Testis (tissue), 5 donors: ENCODE data around the gene SCNN1G. TPM values are rescaled to one million over a fixed set of nuclear protein-coding genes. Genes with fewer than 3 reads are reported as not detected.

Experiments used
- DNase-seq: peaks from one replicate; pipeline ENCODE4 v3.0.0-alpha.2; 2019
- H3K27ac ChIP-seq, 2 donors: fragments of 200-600 bp; sonication (generic); one replicate each; pipeline ENCODE4 v1.5.1; 2019
- H3K27me3 ChIP-seq: fragments of 200-600 bp; sonication (generic); one replicate; pipeline ENCODE4 v1.5.1; 2019
- H3K36me3 ChIP-seq: fragments of 200-600 bp; sonication (generic); one replicate; pipeline ENCODE4 v1.5.1; 2017; ENCODE audit warnings: low read depth; ENCODE audit errors: missing control alignments
- H3K4me1 ChIP-seq: fragments of 200-600 bp; sonication (generic); one replicate; pipeline ENCODE4 v1.5.1; 2019
- H3K4me3 ChIP-seq, 2 donors: fragments of 200-600 bp; sonication (generic); one replicate each; pipeline ENCODE4 v1.5.1; 2017 to 2019
- H3K9me3 ChIP-seq: fragments of 200-600 bp; sonication (generic); one replicate; pipeline ENCODE4 v1.5.1; 2017
- POLR2A ChIP-seq: fragments of 450-650 bp; IDR thresholded peaks from one replicate; pipeline ENCODE4 v1.6.1; 2017; ENCODE audit warnings: antibody characterized with exemption, mild to moderate bottlenecking, moderate library complexity
- WGBS, 2 donors: methylation state at CpG; one replicate each; pipeline ENCODE4 v1.1.5; 2018; 5-methylcytosine and 5-hydroxymethylcytosine counted together
- intact Hi-C: fragments of 100-400 bp; cut with DNase I; formaldehyde crosslinking; loops from one replicate; pipeline ENCODE4 v1.15.1; 2023; ENCODE audit warnings: low total_unique reads
- long read RNA-seq, 2 donors: transcript quantifications; one replicate each; lab custom pipeline, GENCODE V29; 2026
- polyA plus RNA-seq: library from polyadenylated mRNA; stranded (reverse); fragments of 350-450 nt; fragmentation: Illumina TruSeq; extraction: RNeasy Lipid Tissue Mini Kit (QIAGEN cat#74804); gene quantifications from one replicate; pipeline ENCODE4 v1.2.3, GENCODE V29; 2014; ENCODE audit warnings: low read depth, low replicate concordance; ENCODE audit not compliant: insufficient read depth
- total RNA-seq, 2 donors: library from RNA; depleted of rRNA; stranded (reverse); fragments of >200 nt; gene quantifications; one replicate each; pipeline ENCODE4 v1.2.3, GENCODE V29; 2016
- TF ChIP-seq, protein P1 (sequence below), 3 experiments: fragments of 450-650 bp in 2 of 3; fragments of 200-600 bp in 1 of 3; sonication (generic) in 1 of 3; IDR thresholded peaks; one replicate each; pipeline ENCODE4 v1.5.1; 2016 to 2019; ENCODE audit warnings: antibody characterized with exemption in 3 of 3, mild to moderate bottlenecking in 2 of 3, moderate library complexity in 1 of 3

Gene SCNN1G, protein sequence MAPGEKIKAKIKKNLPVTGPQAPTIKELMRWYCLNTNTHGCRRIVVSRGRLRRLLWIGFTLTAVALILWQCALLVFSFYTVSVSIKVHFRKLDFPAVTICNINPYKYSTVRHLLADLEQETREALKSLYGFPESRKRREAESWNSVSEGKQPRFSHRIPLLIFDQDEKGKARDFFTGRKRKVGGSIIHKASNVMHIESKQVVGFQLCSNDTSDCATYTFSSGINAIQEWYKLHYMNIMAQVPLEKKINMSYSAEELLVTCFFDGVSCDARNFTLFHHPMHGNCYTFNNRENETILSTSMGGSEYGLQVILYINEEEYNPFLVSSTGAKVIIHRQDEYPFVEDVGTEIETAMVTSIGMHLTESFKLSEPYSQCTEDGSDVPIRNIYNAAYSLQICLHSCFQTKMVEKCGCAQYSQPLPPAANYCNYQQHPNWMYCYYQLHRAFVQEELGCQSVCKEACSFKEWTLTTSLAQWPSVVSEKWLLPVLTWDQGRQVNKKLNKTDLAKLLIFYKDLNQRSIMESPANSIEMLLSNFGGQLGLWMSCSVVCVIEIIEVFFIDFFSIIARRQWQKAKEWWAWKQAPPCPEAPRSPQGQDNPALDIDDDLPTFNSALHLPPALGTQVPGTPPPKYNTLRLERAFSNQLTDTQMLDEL
- total RNA-seq (under 1 TPM; 0.16 to 0.19 TPM), polyA plus RNA-seq (not detected)
- long read RNA-seq, donor 1: 0 reads
- long read RNA-seq, donor 2: 0 reads

DNA sequence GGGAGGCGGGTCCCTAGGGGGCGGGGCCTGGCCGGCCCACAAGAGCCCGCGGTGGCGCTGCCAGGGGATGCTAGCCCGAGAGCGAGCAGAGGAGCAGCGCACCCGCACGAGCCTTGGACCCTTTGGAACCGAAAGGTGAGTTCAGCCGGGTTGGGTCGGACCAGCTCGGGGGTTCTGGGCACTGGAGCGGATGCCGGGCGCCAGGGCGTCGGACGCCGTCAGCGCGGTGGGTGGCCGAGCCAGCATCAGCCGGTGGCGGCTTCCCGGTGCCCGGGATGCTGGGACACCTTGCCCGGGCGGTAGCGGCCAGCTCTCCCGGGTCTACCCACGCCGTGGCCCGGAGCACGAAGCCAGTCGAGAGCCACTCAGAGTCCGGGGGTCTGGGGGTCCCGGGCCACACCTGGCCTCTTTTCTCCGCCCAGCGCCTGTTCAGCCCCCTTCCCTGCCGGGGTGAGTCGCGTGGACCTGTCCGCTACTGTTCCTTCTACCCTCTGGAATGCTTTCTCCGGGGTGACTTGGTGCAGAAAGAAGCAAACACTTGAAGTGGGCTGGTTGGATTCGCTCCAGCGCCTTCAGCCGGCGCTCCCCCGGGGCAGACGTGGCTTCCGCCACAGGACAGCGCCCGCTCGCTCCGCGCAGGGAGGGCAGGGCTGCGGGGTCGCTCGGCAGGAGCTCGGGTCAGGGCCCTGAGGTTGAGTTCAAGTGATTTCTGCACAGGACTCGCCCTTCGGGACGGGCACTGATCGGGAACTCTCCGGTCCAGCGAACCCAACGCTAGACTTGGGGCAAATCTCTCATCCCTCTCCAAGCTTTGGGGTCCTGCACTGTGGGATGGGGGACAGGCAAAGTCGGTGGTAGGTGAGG, at the start of gene SCNN1G:
TSS of gene SCNN1G (plus strand) at position 67 of the 864 bp plus-strand sequence. CDS start 3,527 bp downstream, outside the sequence.
- no peaks in the 10 kb centered on the region for H3K27me3 ChIP-seq
- H3K4me1 ChIP-seq: peaks cover 9% of the 10 kb centered on the region
- no peak within 1 kb of the TSS for H3K27ac ChIP-seq

DNA sequence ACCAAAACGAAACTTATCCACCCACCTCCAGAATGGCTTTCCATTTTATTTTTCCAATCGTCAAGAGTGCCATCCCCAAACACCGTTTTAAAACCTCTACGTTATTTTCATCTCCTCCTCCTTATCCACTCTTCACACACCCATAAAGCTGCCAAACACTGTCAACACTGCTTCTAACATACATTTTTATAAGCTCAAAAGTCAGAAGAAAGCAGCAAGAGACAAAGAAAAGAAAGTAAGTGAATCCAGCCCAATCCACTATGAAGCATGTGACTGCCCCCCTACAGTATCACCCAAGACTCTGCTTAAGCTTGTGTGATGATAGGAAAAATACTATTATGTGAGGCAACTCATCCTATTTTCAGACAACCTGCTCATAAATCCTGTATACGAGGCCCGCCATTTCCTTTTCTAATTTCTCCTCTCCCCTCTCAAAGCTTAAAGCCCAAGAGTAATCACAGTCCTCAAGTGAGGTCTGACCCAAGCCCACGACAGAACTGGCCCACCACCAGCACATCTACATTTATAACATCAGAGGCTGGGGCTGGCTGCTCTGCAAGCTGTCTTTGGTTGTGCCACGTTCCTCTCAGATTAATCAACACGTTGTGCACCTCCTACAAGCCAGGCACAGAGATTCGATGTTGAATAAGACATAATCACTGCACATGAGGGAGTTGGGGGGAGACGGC, 49.6 kb upstream of the SCNN1G start:
- intact Hi-C loops: no loop called here
- H3K27ac ChIP-seq: peak overlapping the region; percentile 50 to 59
- H3K27me3 ChIP-seq: no peaks in the 10 kb centered on the region
- WGBS, 2 donors: 54 to 57% methylated on average over 11 of the region's 11 CpGs
- no peaks in the 10 kb centered on the region for H3K36me3 ChIP-seq
- peaks cover 4% of the 10 kb centered on the region for H3K4me1 ChIP-seq
- no peak overlapping the region for H3K4me3 ChIP-seq
- no peaks in the 10 kb centered on the region for H3K9me3 ChIP-seq
- no peak for DNase-seq
- no peak for TF ChIP-seq POLR2A
- TF ChIP-seq, protein P1, sequence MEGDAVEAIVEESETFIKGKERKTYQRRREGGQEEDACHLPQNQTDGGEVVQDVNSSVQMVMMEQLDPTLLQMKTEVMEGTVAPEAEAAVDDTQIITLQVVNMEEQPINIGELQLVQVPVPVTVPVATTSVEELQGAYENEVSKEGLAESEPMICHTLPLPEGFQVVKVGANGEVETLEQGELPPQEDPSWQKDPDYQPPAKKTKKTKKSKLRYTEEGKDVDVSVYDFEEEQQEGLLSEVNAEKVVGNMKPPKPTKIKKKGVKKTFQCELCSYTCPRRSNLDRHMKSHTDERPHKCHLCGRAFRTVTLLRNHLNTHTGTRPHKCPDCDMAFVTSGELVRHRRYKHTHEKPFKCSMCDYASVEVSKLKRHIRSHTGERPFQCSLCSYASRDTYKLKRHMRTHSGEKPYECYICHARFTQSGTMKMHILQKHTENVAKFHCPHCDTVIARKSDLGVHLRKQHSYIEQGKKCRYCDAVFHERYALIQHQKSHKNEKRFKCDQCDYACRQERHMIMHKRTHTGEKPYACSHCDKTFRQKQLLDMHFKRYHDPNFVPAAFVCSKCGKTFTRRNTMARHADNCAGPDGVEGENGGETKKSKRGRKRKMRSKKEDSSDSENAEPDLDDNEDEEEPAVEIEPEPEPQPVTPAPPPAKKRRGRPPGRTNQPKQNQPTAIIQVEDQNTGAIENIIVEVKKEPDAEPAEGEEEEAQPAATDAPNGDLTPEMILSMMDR (IDR thresholded peaks at IDR 0.05): no peak

More for the DNA sequence above, at the start of gene SCNN1G:
- H3K4me3 ChIP-seq: peak within 1 kb of the TSS; percentile 39 to 51
- WGBS, 2 donors: 2 to 4% methylated on average over 31 to 46 of the region's 71 CpGs
- intact Hi-C loops: loop anchor here (10.0 kb wide), 1 partner anchor 252 kb away; no protein-coding TSS in a partner anchor
- TF ChIP-seq, protein P1 (IDR thresholded peaks at IDR 0.05): no peak
- TF ChIP-seq POLR2A: no peak
- no peaks in the 10 kb centered on the region for H3K36me3 ChIP-seq
- no peak for DNase-seq
- H3K9me3 ChIP-seq: no peaks in the 10 kb centered on the region

DNA sequence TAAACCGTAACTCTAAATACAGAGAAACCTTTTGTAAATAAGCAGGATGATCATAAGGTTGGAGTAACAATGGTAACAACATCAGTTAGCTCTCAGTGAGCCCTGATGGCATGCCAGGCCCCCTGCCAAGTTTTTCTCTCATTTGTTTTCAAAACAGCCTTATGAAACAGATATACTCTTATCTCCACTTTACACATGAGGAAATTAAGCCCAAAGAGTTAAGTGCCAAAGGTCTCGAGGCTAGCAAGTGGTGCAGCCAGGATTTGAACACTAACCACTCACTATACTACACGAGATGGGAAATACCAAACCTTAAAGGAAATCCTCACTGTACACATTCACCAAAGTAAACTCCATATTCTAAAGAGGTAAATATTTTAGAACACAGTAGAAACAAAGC, 48.3 kb upstream of the SCNN1G start:
- H3K36me3 ChIP-seq: no peaks in the 10 kb centered on the region
- H3K27me3 ChIP-seq: no peaks in the 10 kb centered on the region
- TF ChIP-seq POLR2A: no peak
- TF ChIP-seq, protein P1 (IDR thresholded peaks at IDR 0.05): no peak
- H3K27ac ChIP-seq: peak overlapping the region in 1 of 2 donors; percentile 21
- H3K4me1 ChIP-seq: peaks cover 4% of the 10 kb centered on the region
- peak; percentile 40 for DNase-seq
- intact Hi-C loops: no loop called here
- no peak overlapping the region for H3K4me3 ChIP-seq
- no peaks in the 10 kb centered on the region for H3K9me3 ChIP-seq
- WGBS, 2 donors: 63 to 68% methylated on average over 3 of the region's 3 CpGs

DNA sequence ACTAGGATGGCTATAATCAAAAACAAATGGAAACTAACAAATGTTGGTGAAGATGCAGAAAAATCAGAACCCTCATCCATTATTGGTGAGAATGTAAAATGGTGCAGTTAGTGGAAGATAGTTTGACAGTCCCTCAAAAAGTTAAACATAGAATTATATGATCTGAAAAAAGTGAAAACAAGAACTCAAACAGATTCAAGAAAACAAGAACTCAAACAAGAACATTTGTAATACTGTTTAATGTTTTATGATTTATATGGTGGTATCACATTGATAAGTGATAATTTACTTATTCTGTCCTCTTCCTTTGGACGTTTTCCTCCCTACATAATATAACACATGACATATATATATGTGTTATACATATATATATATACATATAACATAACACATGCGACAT, 45.3 kb upstream of the SCNN1G start:
- Histone ChIP-seq H3K27me3 (no peaks in the 10 kb centered on the region), H3K4me3 (no peak overlapping the region), H3K4me1 (peaks cover 7% of the 10 kb centered on the region), H3K36me3 (no peaks in the 10 kb centered on the region), H3K27ac (no peak overlapping the region), H3K9me3 (no peaks in the 10 kb centered on the region)
- TF ChIP-seq POLR2A: no peak
- TF ChIP-seq, protein P1 (IDR thresholded peaks at IDR 0.05): no peak
- WGBS, 2 donors: 83 to 88% methylated on average over 2 of the region's 2 CpGs
- no peak for DNase-seq
- intact Hi-C loops: no loop called here
